C4-2B (cell line): ENCODE results near the gene ZNF69.
"Not testable (repeated sequence)": the region's sequence is repeated elsewhere in the genome, so short reads cannot be mapped to it uniquely, and the experiment has no call there.

Experiments used
- CTCF ChIP-seq: fragments of 450-650 bp; conservative IDR thresholded peaks from 2 replicates; pipeline ENCODE4 v1.5.1; 2017; ENCODE audit warnings: mild to moderate bottlenecking
- ZFX ChIP-seq: fragments of 450-650 bp; IDR thresholded peaks from 2 replicates; pipeline ENCODE4 v1.6.1; 2017

- TF ChIP-seq CTCF, ZFX: not testable (repeated sequence)
Observed at GRCh38 chr19:11935829-11936228, 48.2 kb downstream of the ZNF69 start.
